ENCODE results near the gene VAMP4.
"Not testable (repeated sequence)": the region's sequence is repeated elsewhere in the genome, so short reads cannot be mapped to it uniquely, and the experiment has no call there.

The VAMP4 gene

GRCh38 chr1:171740987-171741871 is 636 bp downstream of the VAMP4 start:
- peak overlapping the region; percentile 76 for H3K4me3 ChIP-seq (ENCODE audit: low read length)
- peak; percentile 24; the same call in 1 of the 2 replicates for TF ChIP-seq CTCF (conservative IDR thresholded peaks at IDR 0.05; ENCODE audit: low read length)
- DNase-seq (ENCODE audit: low read depth), result peak; percentile 27

- H3K4me3 ChIP-seq (ENCODE audit: low read length), result peak overlapping the region; percentile 76
- DNase-seq (ENCODE audit: low read depth), result peak; percentile 17
- no peak for TF ChIP-seq CTCF (conservative IDR thresholded peaks at IDR 0.05; ENCODE audit: low read length)
Observed at GRCh38 chr1:171740356-171740863, 1.5 kb downstream of the VAMP4 start.

- TF ChIP-seq CTCF (conservative IDR thresholded peaks at IDR 0.05; ENCODE audit: low read length), result no peak
- DNase-seq (ENCODE audit: low read depth), result peak; percentile 29
- H3K4me3 ChIP-seq (ENCODE audit: low read length), result no peak overlapping the region; the same call in 1 of the 2 replicates
Observed at GRCh38 chr1:171739656-171740055, 2.2 kb downstream of the VAMP4 start.

GRCh38 chr1:171738911-171739310 is 3.0 kb downstream of the VAMP4 start:
- DNase-seq (ENCODE audit: low read depth), result peak; percentile 53
- no peak overlapping the region for H3K4me3 ChIP-seq (ENCODE audit: low read length)
- TF ChIP-seq CTCF (conservative IDR thresholded peaks at IDR 0.05; ENCODE audit: low read length), result no peak

GRCh38 chr1:171736196-171736595 is 5.7 kb downstream of the VAMP4 start:
- no peak overlapping the region for H3K4me3 ChIP-seq (ENCODE audit: low read length)
- TF ChIP-seq CTCF (conservative IDR thresholded peaks at IDR 0.05; ENCODE audit: low read length), result no peak
- DNase-seq (ENCODE audit: low read depth), result no peak

- peak; percentile 25 for DNase-seq (ENCODE audit: low read depth)
- no peak for TF ChIP-seq CTCF (conservative IDR thresholded peaks at IDR 0.05; ENCODE audit: low read length)
- no peak overlapping the region for H3K4me3 ChIP-seq (ENCODE audit: low read length)
Observed at GRCh38 chr1:171730052-171730451, 11.8 kb downstream of the VAMP4 start.

- DNase-seq (ENCODE audit: low read depth), result no peak
- TF ChIP-seq CTCF (conservative IDR thresholded peaks at IDR 0.05; ENCODE audit: low read length), result no peak
- no peak overlapping the region for H3K4me3 ChIP-seq (ENCODE audit: low read length)
Observed at GRCh38 chr1:171727778-171728177, 14.1 kb downstream of the VAMP4 start.

GRCh38 chr1:171723180-171723579 is 18.7 kb downstream of the VAMP4 start:
- DNase-seq (ENCODE audit: low read depth); H3K4me3 ChIP-seq (ENCODE audit: low read length): not testable (repeated sequence)
